ENCODE results near the gene ROR1.
A peak's percentile ranks its signal among the peaks of the same experiment; 100 is the strongest.

The ROR1 gene

DNA sequence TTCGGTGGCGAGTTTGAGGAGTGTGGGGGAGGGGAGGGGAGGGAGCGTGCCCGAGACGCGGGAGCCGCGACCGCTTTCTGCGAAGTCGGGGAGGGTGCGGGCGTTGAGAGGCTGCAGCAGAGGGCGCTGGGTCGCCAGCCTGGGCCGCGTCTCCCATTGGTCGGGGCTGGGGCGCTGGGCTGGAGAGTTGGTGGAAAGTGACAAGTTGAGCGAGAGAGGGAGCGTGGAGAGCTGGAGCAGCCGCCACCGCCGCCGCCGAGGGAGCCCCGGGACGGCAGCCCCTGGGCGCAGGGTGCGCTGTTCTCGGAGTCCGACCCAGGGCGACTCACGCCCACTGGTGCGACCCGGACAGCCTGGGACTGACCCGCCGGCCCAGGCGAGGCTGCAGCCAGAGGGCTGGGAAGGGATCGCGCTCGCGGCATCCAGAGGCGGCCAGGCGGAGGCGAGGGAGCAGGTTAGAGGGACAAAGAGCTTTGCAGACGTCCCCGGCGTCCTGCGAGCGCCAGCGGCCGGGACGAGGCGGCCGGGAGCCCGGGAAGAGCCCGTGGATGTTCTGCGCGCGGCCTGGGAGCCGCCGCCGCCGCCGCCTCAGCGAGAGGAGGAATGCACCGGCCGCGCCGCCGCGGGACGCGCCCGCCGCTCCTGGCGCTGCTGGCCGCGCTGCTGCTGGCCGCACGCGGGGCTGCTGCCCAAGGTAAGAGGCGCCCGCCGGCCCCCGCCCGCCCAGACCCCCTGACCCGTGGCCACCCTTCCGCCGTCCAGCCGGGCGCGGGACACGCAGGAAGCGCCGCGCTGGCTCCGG, at the start of gene ROR1:
ROR1 (plus strand) TSS at position 203 of the 802 bp plus-strand sequence.
- DNase-seq = peak; percentile 81 to 93

DNA sequence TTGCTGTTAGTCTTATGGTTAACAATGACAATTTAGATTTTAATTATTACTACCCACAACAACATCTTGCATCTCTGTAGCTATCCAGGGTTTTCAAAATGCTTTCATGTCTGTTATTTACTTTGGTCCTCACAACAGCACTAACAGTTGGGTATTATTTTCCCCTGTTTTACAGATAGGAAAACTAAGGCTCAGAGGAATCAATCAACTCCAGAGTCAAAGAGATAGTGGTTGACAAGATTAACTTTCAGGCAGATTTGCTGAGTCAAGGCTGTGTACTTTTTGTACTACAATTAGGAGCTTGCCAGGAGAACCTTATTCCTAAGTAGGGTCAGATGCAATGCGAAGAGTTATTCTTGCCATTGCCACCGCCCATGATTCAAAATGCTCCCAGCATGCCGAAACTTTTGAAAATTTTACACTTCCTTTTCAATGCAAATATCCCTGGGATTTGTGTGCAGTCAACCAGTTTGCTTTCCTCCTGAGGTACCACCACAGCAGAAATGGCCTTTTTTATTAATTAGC, 49.4 kb upstream of the ROR1 start:
- no peak for DNase-seq

- no peak for DNase-seq
Measured at GRCh38 chr1:63728611-63729226, 45.1 kb upstream of the ROR1 start.

DNA sequence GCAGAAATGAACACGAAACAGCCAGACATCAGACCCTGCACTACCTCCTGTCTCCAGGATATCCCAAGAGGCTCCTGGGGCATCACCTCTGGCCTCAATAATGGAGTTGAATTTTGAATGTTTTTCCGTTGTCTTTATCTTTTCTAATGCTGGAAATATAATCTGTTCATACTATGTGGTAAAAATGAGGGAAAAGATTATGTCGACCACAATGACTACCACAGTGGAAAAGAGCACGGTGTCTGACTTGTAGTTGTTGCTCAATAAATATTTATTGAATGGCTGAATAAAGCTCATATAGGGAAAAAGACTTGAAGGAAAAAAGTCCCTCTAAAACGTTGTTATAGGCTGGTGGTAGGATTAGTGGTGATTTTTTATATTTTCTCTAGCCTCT, 44.6 kb upstream of the ROR1 start:
- no peak for DNase-seq

- DNase-seq = no peak
Measured at GRCh38 chr1:63730211-63730610, 43.6 kb upstream of the ROR1 start.

DNA sequence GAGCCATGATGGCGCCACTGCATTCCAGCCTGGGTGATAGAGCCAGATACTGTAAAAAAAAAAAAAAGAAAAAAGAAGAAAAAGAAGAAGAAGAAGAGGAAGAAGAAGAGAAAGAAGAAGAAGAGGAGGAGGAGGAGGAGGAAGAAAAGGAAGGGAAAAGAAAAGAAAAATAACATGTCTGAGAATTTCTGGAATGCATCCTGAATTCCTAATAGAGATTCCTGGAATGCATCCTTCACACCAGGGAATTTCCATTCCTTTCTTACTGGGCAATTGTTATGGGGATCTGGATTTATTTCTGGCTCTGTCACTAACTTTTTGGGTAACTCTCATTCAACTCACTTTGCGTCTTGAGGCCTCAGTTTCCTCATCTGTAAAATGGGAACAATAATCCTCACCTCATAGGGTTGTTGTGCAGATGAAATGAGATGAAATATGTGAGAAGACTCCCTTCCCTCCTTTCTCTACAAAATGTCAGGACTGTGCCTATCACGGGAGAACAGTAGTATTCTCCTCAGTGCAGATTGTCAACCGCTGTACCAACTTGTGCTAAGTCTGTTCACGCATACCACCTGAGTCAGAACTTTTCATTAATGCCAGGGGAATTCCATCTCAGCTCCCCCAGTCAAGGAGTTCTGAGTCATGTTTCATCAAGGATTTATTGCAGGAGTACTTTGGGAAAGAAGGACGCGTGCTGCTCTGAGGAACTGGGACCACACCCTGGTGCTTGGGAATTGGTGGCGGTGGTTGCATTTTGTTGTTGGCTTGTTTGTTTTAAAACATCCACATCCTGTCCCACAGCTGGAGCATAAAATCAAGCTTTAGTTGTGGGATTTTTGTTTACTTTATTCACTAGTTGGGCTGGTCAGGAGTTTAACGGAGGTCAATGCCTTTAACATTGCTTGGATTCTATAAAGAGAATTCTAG, 42.4 kb upstream of the ROR1 start:
- DNase-seq = no peak

- DNase-seq = no peak
Measured at GRCh38 chr1:63732666-63733065, 41.2 kb upstream of the ROR1 start.

GRCh38 chr1:63738772-63739171, 35.0 kb upstream of the ROR1 start:
- DNase-seq = no peak

DNA sequence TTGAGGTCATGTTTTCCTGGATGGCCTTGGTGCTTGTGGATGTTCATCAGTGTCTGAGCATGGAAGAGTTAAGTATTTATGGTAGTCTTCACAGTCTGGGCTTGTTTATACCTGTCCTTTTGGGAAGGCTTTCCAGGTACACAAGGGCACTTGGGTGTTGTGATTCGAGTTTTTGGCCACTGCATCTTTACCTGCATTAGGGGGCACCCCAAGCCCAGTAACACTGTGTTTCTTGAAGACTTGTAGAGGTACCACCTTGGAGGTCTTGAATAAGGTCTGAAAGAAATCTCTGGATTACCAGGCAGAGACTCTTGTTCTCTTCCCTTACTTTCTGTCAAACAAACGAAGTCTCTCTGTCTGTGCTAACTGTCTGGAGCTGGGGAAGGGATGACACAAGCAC, 34.4 kb upstream of the ROR1 start:
- DNase-seq = no peak

DNA sequence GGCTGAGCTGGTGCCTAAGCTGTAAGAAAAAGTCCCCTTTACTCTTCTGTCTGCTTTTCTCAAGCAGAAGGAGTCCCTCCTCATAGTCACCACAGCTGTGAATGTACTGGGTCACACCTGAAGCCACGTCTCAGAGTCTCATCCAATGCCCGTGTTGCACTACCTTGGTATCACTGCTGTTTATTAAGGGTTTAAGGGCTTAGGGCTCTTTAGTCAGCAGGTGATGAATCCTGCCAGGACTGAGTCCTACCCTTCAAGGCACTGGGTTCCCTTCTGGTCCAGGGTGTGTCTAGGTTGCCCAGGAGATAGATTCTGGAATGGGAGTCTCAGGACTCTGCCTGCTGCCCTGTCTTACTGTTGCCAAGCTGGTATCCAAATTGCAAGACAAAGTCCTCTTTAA, 33.4 kb upstream of the ROR1 start:
- DNase-seq = no peak

DNA sequence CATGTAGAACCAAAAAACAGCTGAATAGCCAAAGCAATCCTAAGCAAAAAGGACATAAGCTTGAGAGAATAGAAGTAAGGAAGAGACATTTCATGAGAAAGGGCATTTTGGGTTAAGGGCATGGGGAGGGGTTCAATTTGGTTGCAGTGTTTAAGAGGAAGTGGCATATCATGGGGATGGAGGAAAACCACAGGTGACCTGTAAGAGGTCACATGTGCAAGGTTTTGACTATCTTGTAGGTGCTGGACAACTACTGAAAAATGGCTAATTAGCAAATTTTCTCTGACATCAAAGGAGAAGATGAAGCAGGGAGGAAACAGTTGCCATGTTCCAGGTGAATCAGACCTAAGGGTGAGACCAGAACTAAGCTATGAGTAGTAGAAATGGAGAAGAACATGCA, 31.3 kb upstream of the ROR1 start:
- DNase-seq = no peak

GRCh38 chr1:63743781-63744180, 30.0 kb upstream of the ROR1 start:
- DNase-seq = no peak

GRCh38 chr1:63746129-63746864, 27.5 kb upstream of the ROR1 start:
- no peak for DNase-seq

DNA sequence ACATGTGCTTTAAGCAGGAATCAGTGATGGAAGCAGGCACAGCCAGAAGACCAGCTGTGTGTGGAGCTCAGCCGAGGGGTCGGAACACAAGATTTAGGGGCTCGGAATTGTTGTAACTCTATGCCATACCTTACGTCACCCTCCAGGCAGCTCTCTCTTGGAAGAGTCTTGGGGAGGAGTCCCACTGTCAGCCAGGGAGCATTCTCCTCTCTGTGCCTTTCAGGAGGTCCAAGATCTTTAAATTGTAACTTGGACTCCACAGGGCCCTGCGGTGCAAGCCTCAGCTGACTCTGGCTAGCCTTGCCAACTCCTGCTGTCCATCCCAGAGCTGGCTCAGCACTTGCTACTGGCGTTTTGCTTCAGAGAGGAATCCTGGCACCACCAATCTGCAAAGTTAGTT, 26.4 kb upstream of the ROR1 start:
- DNase-seq = peak in 1 of 2 experiments; percentile 25

DNA sequence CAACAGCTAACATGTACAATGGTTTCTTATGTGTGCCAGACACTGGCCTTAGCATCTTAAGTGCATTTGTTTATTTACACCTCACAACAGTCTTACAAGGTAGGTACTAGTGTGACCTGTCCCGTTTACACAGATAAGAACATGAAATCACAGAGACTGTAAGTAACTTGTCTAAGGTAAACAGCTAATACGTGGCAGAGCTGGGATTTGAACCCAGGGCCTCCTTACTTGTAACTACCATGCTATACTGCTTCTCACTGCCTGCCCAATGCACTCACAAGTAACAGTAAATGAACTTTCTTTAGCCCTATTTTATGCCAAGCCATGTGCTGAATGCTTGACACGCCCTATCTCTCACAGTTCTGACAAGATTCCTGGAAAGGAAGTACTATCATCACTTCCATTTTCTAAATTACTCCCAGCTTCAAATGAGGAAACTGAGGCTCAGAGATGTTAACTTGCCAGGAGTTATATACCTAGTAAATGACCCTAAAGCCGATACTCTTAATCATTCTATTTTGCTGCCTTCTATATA, 25.7 kb upstream of the ROR1 start:
- DNase-seq = no peak

- no peak for DNase-seq
Measured at GRCh38 chr1:63748641-63749040, 25.2 kb upstream of the ROR1 start.

DNA sequence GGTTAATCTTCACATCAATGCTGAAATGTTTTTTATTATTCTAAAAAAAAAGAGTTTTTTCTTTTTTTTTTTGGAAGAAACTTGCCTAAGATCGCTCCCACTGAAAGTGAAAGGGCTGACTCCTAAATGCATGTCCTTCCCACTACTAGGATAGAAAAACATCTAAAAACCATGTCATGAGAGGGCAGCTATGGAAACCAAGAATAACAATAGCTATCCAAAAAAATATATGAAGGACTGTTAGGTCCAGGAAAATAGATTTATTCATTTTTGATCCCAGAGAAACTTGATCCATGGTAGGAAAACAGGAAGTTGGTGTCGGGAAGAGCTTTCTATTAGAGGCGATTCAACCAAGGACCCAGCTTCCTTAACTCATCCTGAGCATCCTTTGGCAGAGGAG, 23.1 kb upstream of the ROR1 start:
- no peak for DNase-seq

GRCh38 chr1:63752176-63752575, 21.6 kb upstream of the ROR1 start:
- no peak for DNase-seq

- no peak for DNase-seq
Measured at GRCh38 chr1:63753591-63753990, 20.2 kb upstream of the ROR1 start.

DNA sequence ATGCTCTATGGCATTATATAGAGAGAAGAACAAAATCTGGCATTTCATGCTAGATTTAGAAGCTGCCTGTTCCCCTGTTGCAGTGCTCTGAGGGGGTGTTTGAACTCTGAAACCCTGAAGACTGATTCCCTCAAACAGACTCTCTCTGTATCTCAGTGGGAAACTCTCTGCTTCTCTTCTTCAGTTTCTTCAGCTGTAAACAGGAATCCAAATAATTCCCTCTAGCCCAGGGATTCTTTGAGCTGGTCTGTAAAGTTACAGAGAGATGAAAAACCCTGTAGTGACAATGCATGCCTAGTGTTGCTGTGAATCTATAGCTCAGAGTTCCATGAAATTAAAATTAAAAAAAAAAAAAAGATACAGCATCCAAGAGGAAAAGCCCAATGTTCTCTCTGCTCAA, 17.0 kb upstream of the ROR1 start:
- no peak for DNase-seq

DNA sequence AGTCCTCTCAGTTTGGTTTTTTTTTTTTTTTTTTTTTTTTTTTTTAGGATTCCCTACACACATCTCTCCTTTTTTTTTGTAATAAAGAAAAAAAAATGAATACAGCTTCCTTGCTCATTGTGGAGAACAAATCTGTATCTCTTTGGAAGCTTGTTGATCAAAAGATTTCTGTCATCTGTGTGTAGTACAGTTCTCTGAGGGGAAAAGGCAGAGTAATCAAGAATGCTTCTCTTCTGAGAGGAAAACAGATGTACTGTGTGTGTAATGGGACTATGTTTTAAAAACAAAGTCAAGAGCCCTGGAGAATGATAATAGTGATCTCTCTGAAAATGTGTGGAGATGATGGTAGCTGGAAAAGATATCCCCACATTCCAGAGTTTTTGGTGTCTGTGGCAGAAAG, 16.5 kb upstream of the ROR1 start:
- no peak for DNase-seq

- DNase-seq = no peak
Measured at GRCh38 chr1:63758791-63759190, 15.0 kb upstream of the ROR1 start.
